ENCODE results near the gene PDZD2.
A peak's percentile ranks its signal among the peaks of the same experiment; 100 is the strongest.
"Not testable (repeated sequence)": the region's sequence is repeated elsewhere in the genome, so short reads cannot be mapped to it uniquely, and the experiment has no call there.

Gene PDZD2

GRCh38 chr5:32057187-32058096 is 418.5 kb downstream of the PDZD2 start:
- FAIRE-seq, result no peak

GRCh38 chr5:32058101-32058500 is 419.2 kb downstream of the PDZD2 start:
- no peak for FAIRE-seq

GRCh38 chr5:32058997-32059396 is 420.1 kb downstream of the PDZD2 start:
- no peak for FAIRE-seq

DNA sequence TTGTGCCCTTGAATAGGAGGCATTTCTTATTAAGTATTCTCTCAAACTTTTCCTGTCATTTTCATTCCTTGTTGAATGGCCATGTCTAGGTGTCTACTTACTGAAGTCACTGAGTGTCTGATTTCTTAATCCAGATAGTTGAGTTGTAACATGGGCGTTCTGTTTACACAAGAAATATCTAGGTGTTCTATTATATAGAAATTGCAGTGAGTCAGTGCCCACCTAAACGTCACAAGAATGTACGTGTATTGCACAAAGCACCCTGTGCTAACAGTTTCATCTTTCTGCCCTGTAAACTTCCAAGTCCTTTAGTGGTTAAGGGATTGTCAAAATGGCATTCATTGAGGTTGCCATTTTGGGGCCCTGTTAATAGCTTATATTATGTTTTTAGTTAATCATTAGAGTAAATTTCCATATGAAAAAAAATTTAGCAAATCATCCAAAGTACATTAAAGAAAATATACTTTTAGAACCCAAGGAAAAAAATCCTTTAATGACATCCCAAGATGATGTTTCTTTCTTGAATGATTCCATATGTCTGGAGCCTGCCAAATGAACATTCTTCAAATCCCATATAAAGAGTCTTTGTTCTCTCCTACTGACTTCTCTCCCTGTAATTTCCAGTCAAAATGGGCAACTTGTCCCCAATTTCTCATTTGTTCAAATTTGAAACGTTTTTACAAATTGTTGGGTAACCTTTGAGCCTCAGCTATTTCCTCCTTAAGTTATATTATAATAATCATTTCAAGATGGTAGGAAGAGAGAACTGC is 421.0 kb downstream of the PDZD2 start:
- FAIRE-seq, result no peak

DNA sequence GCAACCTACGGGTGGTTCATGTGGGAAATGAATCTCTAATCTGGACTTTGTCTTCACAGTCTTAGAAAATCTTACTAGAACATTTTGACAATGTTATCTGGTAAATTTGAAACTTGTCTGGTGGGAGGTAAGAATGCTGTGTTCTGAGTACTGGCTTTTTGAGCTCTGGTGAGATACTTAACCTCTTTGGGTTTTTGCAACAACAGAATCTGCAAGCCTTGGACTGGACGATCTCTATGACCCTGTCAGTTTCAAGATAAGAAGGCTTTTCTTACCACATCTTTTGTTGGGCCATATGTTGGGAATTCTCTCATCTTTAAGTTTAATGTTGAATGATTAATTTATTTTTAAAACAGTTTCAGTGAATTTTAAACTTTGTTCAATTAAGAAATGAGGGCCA is 422.3 kb downstream of the PDZD2 start:
- FAIRE-seq, result no peak

DNA sequence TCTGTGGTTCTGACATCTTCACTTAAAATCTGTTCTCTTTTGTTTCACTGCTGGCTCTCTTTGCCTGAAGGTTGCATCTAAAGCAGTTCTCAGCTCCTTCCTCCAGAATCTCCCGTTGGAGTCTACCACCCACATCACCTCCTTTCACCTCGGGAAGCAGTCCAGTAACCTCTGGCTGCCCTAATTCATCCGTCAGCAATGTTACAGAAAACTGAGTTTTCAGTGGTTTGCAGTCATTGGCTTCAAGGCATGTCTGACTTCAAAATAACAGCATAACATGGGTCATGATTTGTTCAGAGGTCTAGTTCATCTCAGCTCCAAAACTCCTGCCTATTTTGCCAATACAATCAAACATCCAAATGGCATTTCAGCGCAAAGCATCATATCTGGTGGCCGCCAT is 427.5 kb downstream of the PDZD2 start:
- FAIRE-seq, result no peak

- no peak for FAIRE-seq
Observed at GRCh38 chr5:32067774-32068470, 429.0 kb downstream of the PDZD2 start.

DNA sequence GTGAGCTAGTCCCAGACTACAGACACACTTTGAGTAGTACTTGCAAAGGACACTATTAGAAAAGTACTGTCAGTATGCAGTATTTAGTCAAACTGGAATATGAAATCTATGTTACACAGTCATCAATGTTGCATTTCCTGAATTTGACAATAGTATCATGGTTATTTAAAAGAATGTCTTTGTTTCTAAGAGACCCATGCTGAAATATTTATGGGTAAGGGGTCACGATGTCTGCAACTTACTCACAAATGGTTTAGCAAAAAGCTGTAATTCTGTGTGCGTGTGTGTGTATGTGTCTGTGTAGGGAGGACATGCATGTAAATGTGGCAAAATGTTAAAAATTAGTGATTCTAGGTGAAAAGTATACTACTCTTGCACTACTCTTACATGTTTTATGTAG is 429.6 kb downstream of the PDZD2 start:
- FAIRE-seq, result no peak

- FAIRE-seq, result no peak
Observed at GRCh38 chr5:32069396-32069795, 430.5 kb downstream of the PDZD2 start.

GRCh38 chr5:32071351-32071944 is 432.5 kb downstream of the PDZD2 start:
- no peak for FAIRE-seq

- FAIRE-seq, result no peak
Observed at GRCh38 chr5:32072054-32072453, 433.1 kb downstream of the PDZD2 start.

- no peak for FAIRE-seq
Observed at GRCh38 chr5:32074401-32074800, 435.5 kb downstream of the PDZD2 start.

DNA sequence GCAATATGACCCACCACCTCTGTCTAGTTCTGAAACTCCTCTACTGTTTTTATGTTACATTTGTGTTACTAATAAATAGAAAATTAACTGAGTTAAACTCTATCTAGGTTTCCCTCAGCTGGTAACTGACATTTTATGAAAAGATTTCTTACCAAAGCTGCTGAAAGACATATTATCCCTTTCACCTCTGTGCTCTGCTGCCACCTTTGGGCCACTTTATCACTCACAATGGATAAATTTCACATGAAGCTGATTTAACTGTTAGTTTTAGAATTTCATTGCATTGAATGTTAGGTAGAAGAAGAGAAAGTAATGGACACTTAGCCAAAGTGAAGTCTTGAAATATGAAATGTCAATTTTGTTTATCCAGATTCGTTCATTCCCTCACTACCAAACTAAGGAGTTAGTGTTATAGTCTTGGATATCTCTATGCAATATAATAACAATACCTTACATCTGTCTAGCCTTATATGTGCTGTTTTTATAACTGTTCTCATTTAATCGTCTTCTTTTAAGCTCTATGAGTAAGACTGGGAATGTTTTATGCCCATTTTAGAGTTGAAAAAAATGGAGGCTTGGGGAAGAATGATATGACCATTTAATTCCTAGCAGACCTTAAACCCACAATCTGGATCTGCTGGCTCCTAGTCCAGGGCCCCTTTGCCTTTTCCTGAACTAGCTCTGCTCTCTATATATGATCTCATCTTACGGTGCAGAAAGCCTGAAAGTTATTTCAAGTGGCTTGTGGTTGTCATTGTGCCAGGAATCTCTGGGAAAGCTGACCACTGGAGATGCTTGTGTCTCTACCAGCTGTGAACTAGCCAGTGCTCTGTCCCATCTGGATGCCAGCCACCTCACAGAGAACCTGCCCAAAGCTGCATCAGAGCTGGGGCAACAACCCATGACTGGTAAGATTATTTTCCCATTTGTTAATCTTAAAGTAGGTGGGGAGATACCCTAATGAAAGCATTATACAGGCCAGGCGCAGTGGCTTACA is 438.1 kb downstream of the PDZD2 start:
- peak; percentile 37 for FAIRE-seq

DNA sequence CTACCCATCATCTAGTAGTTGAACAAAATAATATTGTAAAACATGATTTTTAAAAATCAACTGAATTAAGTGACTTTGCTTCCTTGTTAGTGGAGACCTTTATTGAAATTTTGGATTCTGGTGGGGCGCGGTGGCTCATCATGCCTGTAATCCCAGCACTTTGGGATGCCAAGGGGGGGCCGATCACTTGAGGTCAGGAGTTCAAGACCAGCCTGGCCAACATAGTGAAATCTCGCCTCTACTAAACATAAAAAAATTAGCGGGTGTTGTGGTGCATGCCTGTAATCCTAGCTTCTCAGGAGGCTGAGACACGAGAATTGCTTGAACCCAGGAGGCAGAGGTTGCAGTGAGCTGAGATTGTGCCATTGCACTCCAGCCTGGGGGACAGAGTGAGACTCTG is 439.9 kb downstream of the PDZD2 start:
- not testable (repeated sequence) for FAIRE-seq

DNA sequence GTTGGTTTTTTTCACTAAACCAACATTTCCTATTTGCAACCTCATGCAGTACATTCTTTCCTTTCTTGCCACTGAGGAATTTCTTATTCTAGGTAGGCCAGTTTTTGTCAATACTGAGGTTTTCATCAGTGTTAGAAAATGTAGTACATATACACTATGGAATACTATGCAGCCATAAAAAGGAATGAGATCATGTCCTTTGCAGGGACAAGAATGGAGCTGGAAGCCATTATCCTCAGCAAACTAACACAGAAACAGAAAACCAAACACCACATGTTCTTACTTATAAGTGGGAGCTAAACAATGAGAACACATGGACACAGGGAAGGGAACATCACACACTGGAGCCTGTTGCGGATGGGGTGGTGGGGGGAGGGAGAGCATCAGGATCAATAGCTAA is 441.6 kb downstream of the PDZD2 start:
- not testable (repeated sequence) for FAIRE-seq

GRCh38 chr5:32082701-32083100 is 443.8 kb downstream of the PDZD2 start:
- FAIRE-seq, result no peak

DNA sequence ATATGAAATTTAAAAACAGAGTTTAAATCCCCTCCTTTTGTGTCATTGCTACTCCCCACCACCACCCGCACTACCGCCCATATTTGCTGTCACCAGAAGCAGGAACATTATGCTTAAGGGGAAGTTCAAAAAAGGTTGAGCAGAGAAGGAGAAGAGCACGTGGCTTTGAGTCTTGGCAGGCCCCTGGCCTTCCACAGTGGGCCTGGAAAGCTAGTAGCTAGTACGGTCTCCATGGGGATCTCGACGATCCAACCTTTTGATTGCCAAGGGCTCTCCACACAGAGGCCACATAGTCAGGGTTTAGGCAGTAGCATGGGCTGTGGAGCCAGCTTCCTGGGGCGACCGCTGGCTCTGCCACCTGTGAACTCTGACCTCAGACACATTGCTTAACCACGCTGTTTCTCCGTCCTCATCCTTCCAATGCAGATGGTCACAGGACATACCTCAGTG is 445.1 kb downstream of the PDZD2 start:
- FAIRE-seq, result no peak

- FAIRE-seq, result no peak
Observed at GRCh38 chr5:32087086-32088082, 448.5 kb downstream of the PDZD2 start.

GRCh38 chr5:32088214-32088613 is 449.3 kb downstream of the PDZD2 start:
- no peak for FAIRE-seq
